Stromal cell of bone marrow (primary cell): ENCODE data around the gene RNF141.

Experiments used
- DNase-seq: peaks from one replicate; pipeline ENCODE4 v3.0.0-alpha.2; 2012; ENCODE audit warnings: low read depth

Gene RNF141

GRCh38 chr11:10522921-10523320, 18.1 kb downstream of the RNF141 start:
- DNase-seq, result no peak

GRCh38 chr11:10522276-10522675, 18.7 kb downstream of the RNF141 start:
- DNase-seq, result no peak

GRCh38 chr11:10520562-10520961, 20.4 kb downstream of the RNF141 start:
- DNase-seq, result no peak

GRCh38 chr11:10519630-10520029, 21.4 kb downstream of the RNF141 start:
- no peak for DNase-seq

- no peak for DNase-seq
Observed at GRCh38 chr11:10518891-10519290, 22.1 kb downstream of the RNF141 start.

- no peak for DNase-seq
Observed at GRCh38 chr11:10518123-10518522, 22.9 kb downstream of the RNF141 start.

GRCh38 chr11:10515418-10515817, 25.6 kb downstream of the RNF141 start:
- no peak for DNase-seq

- no peak for DNase-seq
Observed at GRCh38 chr11:10514709-10515108, 26.3 kb downstream of the RNF141 start.

GRCh38 chr11:10514202-10514601, 26.8 kb downstream of the RNF141 start:
- DNase-seq, result no peak

GRCh38 chr11:10511181-10511621, 29.8 kb downstream of the RNF141 start:
- DNase-seq, result no peak

- no peak for DNase-seq
Observed at GRCh38 chr11:10506008-10506370, 35.0 kb downstream of the RNF141 start.

GRCh38 chr11:10505278-10506007, 35.5 kb downstream of the RNF141 start:
- no peak for DNase-seq

GRCh38 chr11:10504490-10504889, 36.5 kb downstream of the RNF141 start:
- DNase-seq, result no peak

- no peak for DNase-seq
Observed at GRCh38 chr11:10503777-10504480, 37.1 kb downstream of the RNF141 start.

GRCh38 chr11:10503221-10503620, 37.8 kb downstream of the RNF141 start:
- no peak for DNase-seq

GRCh38 chr11:10502770-10503169, 38.2 kb downstream of the RNF141 start:
- no peak for DNase-seq

- DNase-seq, result no peak
Observed at GRCh38 chr11:10502065-10502680, 38.8 kb downstream of the RNF141 start.

- no peak for DNase-seq
Observed at GRCh38 chr11:10500757-10501684, 40.0 kb downstream of the RNF141 start.

- no peak for DNase-seq
Observed at GRCh38 chr11:10499874-10500601, 40.9 kb downstream of the RNF141 start.

- DNase-seq, result peak; percentile 27
Observed at GRCh38 chr11:10499452-10499851, 41.5 kb downstream of the RNF141 start.
